Endothelial cell of hepatic sinusoid (primary cell): ENCODE data around the gene GPR161.

Experiments used
- in situ Hi-C: cut with HindIII; loops from 2 replicates; pipeline ENCODE4 v1.10.0; 2017; ENCODE audit warnings: low sequenced_read_pairs

Gene GPR161

DNA sequence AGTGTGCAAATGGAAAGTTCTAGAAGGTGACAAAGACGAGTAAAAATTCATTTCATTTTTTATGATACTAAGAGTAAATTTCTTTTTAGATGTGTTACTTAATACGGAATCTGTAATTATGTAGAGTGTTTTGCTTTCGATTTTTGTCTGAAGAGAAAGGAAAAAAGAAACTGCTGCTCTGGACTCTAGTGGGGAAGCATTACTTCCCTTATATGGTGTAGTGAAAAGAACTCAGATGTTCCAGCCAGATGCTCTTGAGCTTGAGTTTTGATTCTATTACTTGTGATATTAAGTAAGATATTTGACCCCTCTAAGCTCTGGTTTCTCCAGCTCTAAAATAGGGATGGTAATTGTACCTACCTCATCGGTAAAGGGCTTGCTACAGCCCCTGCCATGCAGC lies 12.2 kb upstream of the GPR161 start:
- in situ Hi-C loops, result no loop called here

DNA sequence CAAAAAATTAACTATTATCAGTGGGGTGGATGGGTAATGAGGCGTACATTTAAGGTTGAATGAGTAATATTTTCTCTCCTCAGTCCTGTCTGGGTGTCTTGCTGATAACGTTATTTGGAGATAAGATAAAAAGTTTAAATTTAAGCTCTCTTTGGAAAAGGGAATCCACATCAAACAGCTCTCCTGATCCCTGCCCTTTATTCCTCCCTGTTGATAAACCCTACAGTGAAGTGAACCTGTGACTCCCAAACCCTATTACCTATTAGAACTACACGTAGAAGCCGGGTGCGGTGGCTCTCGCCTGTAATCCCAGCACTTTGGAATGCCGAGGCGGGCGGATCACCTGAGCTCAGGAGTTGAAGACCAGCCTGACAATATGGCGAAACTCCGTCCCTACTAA lies 9.9 kb upstream of the GPR161 start:
- in situ Hi-C loops, result no loop called here

DNA sequence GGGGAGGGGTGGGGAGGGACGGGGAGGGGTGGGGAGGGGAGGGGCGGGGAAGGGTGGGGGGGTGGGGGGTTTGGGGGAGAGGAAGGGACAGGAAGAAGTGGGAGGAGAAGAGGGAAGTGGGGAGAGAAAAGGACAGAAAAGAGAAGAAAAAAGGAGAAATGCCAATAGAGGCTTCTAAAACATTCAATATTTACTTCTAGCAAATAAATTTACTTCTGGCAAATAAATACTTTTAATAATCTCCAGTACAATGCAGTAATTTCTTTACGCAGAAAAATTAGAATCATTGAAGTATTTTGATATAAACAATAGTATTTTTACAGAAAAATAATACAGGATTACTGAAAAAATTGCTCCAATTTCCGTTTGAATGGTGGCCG lies 9.4 kb upstream of the GPR161 start:
- in situ Hi-C loops, result no loop called here

DNA sequence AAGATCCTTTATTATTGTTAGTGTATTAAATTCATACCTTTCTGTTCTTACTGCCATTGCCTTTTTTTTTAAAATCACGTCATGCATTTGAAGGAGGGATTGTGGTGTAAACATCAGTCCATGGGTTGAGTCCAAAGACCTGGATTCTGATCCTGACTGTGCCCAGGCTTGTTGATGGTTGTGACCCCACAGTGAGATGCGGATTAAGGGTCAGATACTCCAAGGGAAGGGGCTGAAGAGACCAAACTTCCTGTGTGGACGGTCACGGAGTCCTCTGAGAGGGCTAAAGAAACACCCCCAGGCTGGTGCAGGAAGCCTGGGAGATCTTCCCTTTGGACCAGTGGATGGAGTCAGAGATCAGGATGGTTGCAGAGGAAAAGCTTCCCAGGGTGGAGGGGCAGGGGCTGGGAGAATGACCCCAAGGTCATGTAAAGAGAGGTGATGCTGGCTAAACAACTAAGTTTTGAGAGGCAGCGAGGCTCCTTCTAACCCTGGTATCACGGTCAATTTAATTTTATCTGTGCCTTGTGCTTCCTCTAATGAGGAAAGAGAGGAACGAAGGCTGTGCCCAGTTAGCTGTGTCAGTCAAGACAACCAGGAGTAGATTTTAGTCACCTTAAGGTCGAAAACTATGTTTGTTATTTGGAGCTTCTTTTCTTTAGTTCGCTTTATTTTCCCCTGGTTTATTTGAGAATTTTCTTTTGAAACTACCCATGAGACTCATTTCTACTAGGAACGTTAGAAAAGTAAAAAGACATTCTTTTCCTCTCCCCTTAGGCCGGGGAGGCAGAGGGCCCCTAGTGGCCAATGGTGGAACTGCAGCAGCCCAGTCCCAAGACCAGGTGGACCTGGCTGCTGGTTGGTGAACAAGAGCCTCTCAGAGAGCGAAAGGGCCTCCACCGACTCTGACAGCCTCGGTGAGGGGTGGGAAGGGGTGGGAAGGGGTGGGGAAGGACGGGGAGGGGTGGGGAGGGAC lies 8.7 kb upstream of the GPR161 start:
- in situ Hi-C loops, result no loop called here

DNA sequence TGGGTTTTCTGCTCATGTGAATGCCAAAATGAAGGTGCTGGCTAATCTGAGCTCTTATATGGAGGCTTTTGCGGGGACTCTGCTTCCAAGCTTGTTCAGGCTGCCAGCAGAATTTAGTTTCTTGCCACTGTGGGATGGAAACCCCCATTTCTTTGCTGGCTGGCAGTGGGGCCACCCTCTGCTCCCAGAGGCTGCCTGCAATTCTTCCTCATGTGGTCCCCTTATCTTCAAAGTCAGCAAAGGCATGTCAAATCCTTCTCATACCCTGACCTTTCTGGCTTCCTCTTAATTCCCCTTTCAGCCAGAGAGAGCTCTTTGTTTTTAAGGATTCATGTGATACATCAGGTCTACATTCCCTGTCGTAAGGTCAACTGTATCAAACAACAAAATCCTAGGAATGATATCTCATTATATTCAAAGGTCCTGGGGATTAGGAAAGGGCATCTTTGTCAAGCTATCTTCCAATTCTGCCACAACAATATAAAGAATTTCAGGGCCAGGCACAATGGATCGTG lies 5.2 kb upstream of the GPR161 start:
- in situ Hi-C loops, result no loop called here

DNA sequence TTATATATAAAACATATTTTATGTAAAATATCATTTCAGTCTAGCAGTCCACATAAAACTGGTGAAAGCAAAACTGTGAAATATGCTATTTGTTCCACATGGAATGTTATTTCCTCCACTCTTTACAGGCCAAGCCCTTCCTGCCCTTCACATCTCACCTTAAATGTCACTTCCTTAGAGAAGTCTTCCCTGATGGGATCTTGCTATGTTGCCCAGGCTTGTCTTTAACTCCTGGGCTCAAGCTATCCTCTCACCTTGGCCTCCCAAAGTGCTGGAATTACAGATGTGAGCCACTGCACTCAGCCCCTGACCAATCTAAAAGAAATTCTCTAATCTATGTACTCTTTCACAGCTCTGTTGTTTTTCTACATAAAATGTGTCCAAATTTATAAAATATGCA lies 2.3 kb upstream of the GPR161 start:
- in situ Hi-C loops, result no loop called here

DNA sequence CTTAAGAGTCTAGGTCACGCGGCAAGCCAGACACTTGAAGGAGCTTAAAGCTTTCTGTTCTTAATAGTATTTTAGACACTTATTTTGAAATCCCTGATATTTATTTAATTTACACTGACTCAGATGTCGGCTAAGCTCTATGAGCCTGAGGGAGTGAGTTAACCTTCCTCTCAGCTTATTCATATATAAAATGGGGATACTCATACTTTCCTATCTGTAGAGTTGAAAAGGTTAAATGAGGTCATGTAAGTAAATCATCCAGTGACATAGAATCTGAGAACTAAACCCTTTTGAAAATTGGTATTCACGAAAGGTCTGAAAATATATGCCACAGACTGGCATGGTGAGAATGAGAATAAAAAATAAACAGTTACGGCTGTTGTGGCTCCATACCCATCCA lies 1.4 kb upstream of the GPR161 start:
- in situ Hi-C loops, result no loop called here

DNA sequence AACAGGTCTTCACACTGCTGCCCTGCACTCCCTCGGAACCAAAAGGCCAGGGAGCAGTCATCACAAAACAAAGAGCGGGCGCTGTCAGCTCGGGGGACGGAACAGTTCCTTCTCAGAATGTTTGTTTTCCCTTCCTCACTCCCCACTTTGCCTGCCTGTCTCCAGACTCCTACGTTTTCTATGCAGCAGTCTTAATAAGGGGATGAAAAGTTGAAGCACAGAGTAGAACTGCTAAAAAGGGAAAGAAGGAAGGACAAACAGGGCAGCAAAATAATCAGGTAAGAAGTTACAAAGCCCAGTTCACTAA lies 738 bp upstream of the GPR161 start:
- in situ Hi-C loops, result no loop called here

DNA sequence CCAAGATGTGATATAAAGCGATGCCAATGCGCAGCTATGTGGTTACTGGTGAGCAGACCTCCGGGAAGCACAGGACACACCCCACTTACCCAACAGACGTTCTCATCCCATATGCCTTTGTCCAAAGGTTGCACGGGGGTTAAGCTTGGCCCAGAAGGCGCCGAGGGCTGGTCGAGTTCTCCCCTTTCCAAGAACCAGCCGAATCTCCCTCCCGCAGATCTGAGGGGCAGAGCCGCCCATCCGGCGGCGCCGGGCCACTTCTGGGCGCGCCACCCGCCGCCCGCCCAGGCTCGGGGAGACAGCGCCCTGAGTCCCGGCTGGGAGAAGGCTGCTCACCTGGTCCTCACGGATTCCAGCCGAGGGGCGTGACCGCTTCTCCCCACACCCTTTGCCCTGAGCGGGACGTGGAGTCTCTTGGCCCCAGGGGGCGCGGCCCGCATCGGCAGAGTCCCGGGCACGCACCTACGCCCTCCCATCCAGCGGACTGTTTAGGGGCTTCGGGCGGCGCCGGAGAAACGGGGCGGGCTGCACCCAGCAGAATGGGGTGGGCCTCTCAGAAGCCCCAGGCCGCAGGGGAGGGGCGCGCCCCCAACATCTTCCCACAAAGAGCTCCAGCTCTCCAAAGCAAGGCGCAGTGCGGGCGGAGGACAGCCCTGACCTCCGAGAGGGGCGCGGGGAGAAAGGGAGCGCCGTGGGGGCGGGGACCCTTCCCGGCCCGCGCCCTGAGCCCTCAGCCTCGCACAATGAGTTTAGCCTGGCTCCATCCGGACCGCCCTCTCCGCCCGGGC lies 615 bp downstream of the GPR161 start:
- in situ Hi-C loops, result no loop called here

DNA sequence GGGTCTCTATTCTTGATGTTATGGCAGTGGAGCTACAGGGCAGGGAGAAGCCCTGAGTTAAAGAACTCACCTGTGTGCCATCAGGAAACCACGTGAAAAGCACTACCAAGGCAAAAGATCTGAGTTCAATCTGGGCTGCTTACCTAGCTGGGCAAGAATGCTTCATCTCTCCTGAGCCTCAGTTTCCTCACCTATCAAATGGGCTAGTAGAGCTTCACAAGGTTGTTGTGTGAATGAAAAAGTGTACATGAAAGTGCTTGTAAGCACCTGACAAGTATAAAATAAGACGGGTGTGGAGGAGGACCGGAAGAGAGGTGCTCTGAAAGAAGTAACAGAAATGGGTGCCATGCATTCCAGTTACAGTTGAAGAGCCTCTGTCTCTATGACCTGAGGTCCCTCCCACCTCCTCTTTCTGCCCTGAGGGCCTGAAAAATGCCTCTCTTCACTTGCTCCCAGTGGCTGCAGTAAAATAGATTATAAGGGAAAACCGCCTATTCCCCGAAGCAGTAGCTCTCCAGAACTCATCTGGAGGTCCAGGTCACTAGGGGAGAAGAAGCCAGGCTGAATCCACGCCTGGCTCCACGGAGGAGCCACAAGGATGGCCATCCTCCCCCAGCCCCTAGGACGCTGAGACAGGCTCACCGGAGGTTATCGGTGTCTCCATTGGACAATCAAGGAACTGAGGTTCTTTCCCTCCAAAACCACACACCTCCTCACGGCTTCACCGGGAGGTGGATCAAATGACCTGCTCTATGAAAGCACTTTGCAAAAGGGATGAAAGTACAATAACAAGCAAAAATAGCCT lies 1.4 kb downstream of the GPR161 start:
- in situ Hi-C loops, result no loop called here

DNA sequence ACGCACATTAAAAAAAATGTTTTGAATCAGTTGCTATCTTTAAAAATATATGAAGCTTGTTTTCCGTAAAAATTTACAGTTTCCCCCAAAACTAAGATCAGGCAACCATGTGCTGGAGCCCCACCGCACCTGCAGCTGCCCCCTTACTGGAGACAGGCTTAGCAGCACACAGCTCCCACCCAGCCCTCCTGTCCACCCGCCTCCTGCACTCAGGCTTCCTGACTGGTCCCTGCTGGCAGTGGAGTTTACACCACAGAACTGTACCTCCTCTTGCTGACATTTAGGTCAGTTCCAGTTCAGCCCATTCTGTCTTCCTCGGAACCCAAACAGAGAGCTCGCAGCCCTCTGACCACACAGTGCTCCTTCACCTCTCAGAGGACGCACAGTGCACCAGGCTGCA lies 2.1 kb downstream of the GPR161 start:
- in situ Hi-C loops, result no loop called here

DNA sequence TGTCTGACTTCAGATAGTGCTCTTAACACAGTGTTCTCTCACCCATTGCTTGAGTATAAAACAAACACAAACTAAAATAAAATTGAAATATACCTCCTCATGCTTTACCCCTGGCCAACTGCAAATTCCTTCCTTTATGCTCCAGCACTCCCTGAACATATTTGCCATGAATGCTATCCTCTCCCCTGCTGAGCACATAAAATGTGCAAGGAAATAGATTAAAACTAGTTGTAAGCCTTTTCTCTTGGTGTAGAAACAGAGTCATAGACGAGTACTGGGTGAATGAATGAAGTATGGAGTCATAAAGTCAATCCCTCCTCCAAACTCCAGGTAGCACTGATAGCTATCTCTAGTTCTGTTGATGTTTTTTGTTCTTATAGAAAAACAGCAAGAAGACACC lies 2.6 kb downstream of the GPR161 start:
- in situ Hi-C loops, result no loop called here

DNA sequence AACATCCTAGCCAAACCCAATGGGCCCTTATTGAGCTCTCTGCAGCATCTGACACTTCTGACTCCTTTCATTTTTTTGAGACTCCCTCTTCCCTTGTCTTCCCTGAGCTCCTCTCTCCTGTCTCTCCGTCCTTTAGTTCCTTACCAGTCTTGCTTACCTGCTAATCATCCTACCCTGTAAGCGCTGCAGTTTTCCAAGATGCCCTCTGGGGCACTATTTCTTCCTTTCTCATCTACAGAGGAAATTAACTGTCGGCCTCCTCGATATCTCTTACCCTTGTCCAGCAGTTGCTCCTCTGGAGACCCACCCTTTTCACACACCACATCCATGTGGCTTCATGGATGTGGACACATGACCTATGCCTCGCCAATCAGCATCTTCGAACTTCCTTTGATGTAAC lies 6.8 kb downstream of the GPR161 start:
- in situ Hi-C loops, result no loop called here

DNA sequence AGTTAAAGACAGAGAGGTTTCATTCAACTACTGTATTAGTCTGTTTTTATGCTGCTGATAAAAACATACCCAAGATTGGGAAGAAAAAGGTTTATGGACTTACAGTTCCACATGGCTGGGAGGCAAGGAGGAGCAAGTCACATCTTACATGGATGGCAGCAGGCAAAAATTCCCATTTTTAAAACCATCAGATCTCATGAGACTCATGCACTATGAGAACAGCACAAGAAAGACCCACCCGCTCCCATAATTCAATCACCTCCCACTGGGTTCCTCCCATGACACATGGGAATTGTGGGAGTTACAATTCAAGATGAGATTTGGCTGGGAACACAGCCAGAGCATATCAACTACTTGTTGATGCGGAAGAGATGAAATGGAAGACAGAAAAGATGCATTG lies 9.2 kb downstream of the GPR161 start:
- in situ Hi-C loops, result no loop called here

DNA sequence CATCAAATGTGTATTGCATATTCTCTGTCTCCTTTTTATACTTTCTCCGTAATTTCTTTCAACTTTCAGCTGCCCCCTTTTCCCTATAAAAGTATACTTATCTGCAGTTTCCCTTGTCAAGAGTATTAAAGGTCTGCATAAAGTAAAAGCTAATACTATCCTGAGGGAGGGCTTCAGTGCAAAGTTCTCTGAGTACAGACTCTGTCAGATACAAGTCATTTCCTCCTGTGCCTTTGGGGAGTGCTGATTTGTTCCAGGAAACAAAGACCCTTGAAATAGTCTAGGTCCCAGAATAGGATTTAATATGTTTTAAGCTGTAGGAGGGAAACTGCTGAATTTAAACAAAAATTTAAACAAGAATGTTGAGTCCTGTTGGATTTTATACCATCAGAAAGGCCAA lies 11.7 kb downstream of the GPR161 start:
- in situ Hi-C loops, result no loop called here

DNA sequence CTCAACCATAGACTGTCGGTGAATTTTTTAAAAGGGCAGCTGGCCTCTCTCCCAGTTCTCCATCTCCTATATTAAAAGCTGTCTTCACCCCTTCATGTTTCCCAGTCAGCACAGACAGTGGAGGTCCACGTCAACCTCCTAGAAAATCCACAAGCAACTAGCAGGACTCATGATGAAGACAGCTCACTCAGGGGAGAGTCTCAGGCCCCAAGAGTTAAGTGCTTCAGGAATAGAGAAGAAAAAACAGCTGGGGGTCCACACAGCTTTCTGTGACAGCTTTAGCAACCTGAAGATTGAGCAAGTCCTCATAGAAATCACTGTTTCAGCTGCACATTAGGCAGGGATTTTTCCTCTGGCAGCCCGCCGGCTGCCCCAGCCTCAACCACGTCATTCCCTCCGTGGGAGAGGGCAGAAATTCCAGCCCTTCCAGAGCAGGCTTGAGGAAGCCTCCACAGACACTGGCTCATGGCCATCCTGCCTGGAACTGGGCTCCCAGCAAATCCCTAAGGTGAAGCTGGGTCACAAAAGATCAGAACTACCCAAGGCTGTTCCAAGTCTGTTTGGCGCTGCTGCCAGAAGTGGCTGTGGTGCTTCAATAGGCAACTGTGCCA lies 15.2 kb downstream of the GPR161 start:
- in situ Hi-C loops, result no loop called here

DNA sequence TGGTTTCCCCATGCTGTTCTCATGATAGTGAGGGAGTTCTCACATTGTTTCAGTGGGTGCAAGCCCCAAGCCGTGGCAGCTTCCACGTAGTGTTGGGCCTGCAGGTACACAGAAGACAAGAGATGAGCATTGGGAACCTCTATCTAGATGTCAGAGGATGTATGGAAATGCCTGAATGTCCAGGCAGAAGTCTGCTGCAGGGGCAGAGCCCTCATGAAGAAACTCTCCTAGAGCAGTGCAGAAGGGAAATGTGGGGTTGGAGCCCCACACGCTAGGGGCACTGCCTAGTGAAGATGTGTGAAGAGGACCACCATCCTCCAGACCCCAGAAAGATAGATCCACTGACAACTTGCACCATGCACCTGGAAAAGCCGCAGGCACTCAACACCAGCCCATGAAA lies 17.0 kb downstream of the GPR161 start:
- in situ Hi-C loops, result no loop called here

DNA sequence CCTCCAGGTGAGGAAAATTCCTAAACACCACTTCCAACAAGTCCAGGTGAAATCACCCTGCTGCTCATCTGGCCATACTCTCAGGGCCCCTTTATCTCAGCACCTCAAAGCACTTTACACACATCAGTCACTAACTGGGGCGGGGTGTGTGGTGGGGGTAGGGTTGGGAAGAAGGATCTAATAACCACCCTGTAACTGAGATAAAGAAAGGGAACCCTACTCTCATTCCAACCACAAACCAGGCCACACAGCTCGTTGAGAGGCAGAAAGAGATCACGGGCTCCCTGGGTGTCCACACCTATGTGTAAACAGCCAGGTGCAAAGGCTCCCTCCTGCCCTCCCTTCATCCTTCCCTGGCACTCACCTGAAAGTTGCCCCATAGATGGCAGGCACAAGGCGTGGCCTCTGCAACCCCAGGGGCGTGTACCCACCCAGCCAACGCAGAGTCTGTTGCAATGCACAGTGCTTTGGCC lies 20.4 kb downstream of the GPR161 start:
- in situ Hi-C loops, result no loop called here

DNA sequence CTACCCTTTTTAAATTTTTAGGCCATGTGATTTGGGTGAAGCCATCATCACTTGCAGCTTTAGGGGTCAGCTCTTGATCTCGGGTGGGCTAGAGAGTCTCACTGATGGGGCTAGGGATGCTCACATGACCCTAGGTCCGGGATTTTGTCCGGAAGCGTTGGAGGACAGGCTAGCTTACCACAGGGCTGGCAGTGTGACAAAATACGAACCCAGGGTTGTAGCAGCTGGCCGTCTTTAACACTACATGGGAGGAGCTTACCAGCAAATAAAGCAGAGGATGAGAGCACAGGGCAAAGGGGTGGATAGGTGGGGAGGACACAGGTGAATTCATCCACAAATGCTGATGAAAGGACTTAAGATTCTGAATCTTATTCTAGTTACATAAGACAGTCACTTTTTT lies 21.9 kb downstream of the GPR161 start:
- in situ Hi-C loops, result no loop called here

DNA sequence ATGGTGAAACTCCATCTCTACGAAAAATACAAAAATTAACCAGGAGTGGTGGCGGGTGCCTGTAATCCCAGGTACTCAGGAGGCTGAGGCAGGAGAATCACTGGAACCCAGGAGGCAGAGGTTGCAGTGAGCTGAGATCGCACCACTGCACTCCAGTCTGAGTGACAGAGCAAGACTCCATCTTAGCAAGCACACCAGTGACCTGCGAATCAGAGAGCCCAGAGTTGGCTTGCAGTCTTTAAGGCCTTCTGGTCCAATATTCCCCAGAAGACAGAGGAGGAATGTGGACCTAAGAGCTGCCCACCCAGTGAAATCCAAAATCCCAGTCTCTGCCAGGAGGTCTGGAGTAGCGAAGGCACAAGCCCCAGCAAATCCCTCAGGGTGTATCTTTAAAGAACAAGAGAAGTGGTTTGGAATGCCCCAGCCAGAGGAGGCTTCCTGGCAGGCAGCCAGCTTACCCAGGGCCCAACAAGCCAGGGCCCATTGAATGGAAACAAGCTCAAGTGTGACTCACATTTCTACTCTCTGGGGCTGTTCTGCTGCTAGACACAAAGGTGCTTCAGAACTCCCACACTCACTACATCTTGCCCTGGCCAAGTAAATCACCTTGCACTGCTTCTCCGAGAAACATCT lies 23.9 kb downstream of the GPR161 start:
- in situ Hi-C loops, result no loop called here
